Activated naive CD4-positive, alpha-beta T cell treated with Interleukin-2 at 50 U/mL for 16 hours (primary cell): ENCODE results near the gene HBEGF.
A peak's percentile ranks its signal among the peaks of the same experiment; 100 is the strongest.
"Not testable (repeated sequence)": the region's sequence is repeated elsewhere in the genome, so short reads cannot be mapped to it uniquely, and the experiment has no call there.

ENCODE experiments used
- DNase-seq: peaks from one replicate; pipeline ENCODE4 v3.0.0-alpha.2; 2020

The HBEGF gene

GRCh38 chr5:140360681-140361479 lies 14.5 kb upstream of the HBEGF start:
- no peak for DNase-seq

- DNase-seq: no peak
These were observed 13.7 kb upstream of the HBEGF start, which contains the start of gene SLC4A9 for GRCh38 chr5:140360101-140360500. SLC4A9 (plus strand) TSS chr5:140360194; CDS start chr5:140360237, 43 bp downstream.

GRCh38 chr5:140358738-140359310 lies 12.4 kb upstream of the HBEGF start:
- no peak for DNase-seq

- DNase-seq: peak; percentile 80
These were observed 11.3 kb upstream of the HBEGF start for GRCh38 chr5:140357726-140358093.

GRCh38 chr5:140356853-140357725 lies 10.7 kb upstream of the HBEGF start:
- no peak for DNase-seq

- no peak for DNase-seq
These were observed 9.1 kb upstream of the HBEGF start for GRCh38 chr5:140355546-140355945.

GRCh38 chr5:140351609-140352334 lies 5.4 kb upstream of the HBEGF start:
- peak; percentile 35 for DNase-seq

- no peak for DNase-seq
These were observed 2.8 kb upstream of the HBEGF start for GRCh38 chr5:140349244-140349643.

GRCh38 chr5:140348104-140348503 lies 1.7 kb upstream of the HBEGF start:
- no peak for DNase-seq

GRCh38 chr5:140347360-140347759 lies 957 bp upstream of the HBEGF start:
- DNase-seq: no peak

- no peak for DNase-seq
These were observed 470 bp downstream of the HBEGF start for GRCh38 chr5:140345919-140346347.

GRCh38 chr5:140344683-140345423 lies 1.6 kb downstream of the HBEGF start:
- peak; percentile 31 for DNase-seq

- not testable (repeated sequence) for DNase-seq
These were observed 2.6 kb downstream of the HBEGF start for GRCh38 chr5:140343849-140344248.

GRCh38 chr5:140342896-140343295 lies 3.5 kb downstream of the HBEGF start:
- no peak for DNase-seq

GRCh38 chr5:140342287-140342686 lies 4.1 kb downstream of the HBEGF start:
- peak; percentile 13 for DNase-seq

- no peak for DNase-seq
These were observed 4.8 kb downstream of the HBEGF start for GRCh38 chr5:140341591-140341990.

GRCh38 chr5:140340605-140341121 lies 5.7 kb downstream of the HBEGF start:
- no peak for DNase-seq

- no peak for DNase-seq
These were observed 6.8 kb downstream of the HBEGF start for GRCh38 chr5:140339636-140340035.

GRCh38 chr5:140338908-140339307 lies 7.5 kb downstream of the HBEGF start:
- no peak for DNase-seq

- DNase-seq: no peak
These were observed 8.1 kb downstream of the HBEGF start for GRCh38 chr5:140338336-140338735.

GRCh38 chr5:140337880-140338279 lies 8.5 kb downstream of the HBEGF start:
- no peak for DNase-seq

GRCh38 chr5:140336388-140336787 lies 10.0 kb downstream of the HBEGF start:
- DNase-seq: no peak
